ENCODE measurements around the gene CRTC3.

- no peak for TF ChIP-seq MAX (IDR thresholded peaks at IDR 0.05; ENCODE audit: insufficient read depth, insufficient read length)
- no peak for TF ChIP-seq CTCF (IDR thresholded peaks at IDR 0.05; ENCODE audit: extremely low read depth in 1 of 2, insufficient read depth in 1 of 2, low read depth in 1 of 2, low read length in 2 of 2)
- no peak for TF ChIP-seq POLR2AphosphoS5 (IDR thresholded peaks at IDR 0.05; ENCODE audit: insufficient read depth, low read depth, low read length)
- no peak for TF ChIP-seq JUN (IDR thresholded peaks at IDR 0.05; ENCODE audit: borderline replicate concordance, insufficient read depth, insufficient read length, low read depth)
- TF ChIP-seq POLR2A (IDR thresholded peaks at IDR 0.05; ENCODE audit: low read depth, low read length) = no peak
- TF ChIP-seq FOS (IDR thresholded peaks at IDR 0.05; ENCODE audit: borderline replicate concordance, insufficient read depth, low read length) = no peak
- no peak for TF ChIP-seq MYC (IDR thresholded peaks at IDR 0.05; ENCODE audit: low read depth, low read length)
- no peak for TF ChIP-seq EZH2 (IDR thresholded peaks at IDR 0.05; ENCODE audit: borderline replicate concordance, low read depth, low read length, severe bottlenecking)
Observed at GRCh38 chr15:90619468-90619867, 89.7 kb downstream of the CRTC3 start.
